ENCODE measurements around the gene CD4. TPM values are rescaled to one million over a fixed set of nuclear protein-coding genes. Genes with fewer than 3 reads are reported as not detected.

Gene CD4
- total and polyA plus RNA-seq, 2 donors (not counting 1 experiment from before 2014, with no cell fraction given), result 27.2 to 152 TPM

DNA sequence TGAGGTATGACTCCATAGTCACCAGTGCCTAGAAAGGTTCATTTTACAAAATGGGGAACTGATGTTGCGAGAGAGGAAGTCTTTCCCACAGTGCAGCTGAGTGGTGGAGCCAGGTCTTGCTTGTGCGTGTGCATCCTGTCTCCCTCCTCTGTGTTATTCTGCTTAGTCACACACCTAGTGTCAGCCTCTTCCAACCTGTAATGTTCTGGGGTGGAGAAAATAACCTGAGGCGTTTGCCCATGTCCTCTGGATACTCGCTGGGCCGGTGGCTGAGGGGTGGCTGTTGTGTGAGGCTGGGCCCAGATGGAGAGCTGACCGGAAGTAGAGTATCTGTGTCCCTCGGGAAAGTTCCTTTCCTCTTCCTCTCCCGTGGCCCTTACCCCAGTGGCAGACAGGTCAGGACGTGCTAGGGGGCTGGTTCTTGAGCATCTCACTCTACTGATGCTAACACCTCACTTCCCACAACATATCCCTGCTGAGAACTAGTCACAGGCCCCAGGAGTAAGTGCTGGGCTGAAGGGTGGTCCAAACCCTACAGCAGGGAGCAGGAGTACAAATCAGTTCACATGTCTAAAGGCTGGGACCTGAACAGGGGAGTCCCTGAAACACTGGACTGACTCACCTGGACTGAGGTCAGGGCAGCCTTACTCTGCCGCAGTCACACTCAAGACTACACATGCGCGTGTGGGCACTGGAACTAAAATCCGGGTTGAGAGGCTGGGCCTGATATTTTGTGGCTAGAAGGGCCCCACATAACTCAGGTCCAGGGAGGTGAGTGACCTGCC lies 43.4 kb upstream of the CD4 start:
- Histone ChIP-seq H3K79me2 (ENCODE audit: control insufficient read depth, insufficient read depth, low read length) (peaks cover 8% of the 10 kb centered on the region), H3K27me3 (ENCODE audit: control insufficient read depth, insufficient read depth, low read length) (no peaks in the 10 kb centered on the region), H3K36me3 (ENCODE audit: control insufficient read depth, insufficient read depth, low read length) (peaks cover 28% of the 10 kb centered on the region), H3K4me1 (ENCODE audit: control insufficient read depth, extremely low read depth, insufficient read depth, low read length) (no peaks in the 10 kb centered on the region), H3K27ac (ENCODE audit: insufficient read depth, low read length) (no peak overlapping the region), H3K4me2 (ENCODE audit: extremely low read depth, insufficient read depth, low read length) (no peak overlapping the region), H3K9ac (ENCODE audit: insufficient read depth, low read length) (no peak overlapping the region), H4K20me1 (ENCODE audit: control insufficient read depth, extremely low read depth, insufficient read depth, low read length) (no peaks in the 10 kb centered on the region), H2AFZ (ENCODE audit: low read length) (no peak overlapping the region), H3K9me3 (ENCODE audit: control insufficient read depth, insufficient read depth, low read depth, low read length) (no peaks in the 10 kb centered on the region), H3K4me3 (replicated peaks in 1 of 4; ENCODE audit: control extremely low read depth in 1 of 4, insufficient read depth in 1 of 4, low read depth in 3 of 4, low read length in 4 of 4) (no peak overlapping the region)
- DNase-seq (ENCODE audit: low read depth in 2 of 2), result no peak
- TF ChIP-seq EZH2 (IDR thresholded peaks at IDR 0.05; ENCODE audit: low read length, missing control alignments), result no peak
- TF ChIP-seq, protein P1, sequence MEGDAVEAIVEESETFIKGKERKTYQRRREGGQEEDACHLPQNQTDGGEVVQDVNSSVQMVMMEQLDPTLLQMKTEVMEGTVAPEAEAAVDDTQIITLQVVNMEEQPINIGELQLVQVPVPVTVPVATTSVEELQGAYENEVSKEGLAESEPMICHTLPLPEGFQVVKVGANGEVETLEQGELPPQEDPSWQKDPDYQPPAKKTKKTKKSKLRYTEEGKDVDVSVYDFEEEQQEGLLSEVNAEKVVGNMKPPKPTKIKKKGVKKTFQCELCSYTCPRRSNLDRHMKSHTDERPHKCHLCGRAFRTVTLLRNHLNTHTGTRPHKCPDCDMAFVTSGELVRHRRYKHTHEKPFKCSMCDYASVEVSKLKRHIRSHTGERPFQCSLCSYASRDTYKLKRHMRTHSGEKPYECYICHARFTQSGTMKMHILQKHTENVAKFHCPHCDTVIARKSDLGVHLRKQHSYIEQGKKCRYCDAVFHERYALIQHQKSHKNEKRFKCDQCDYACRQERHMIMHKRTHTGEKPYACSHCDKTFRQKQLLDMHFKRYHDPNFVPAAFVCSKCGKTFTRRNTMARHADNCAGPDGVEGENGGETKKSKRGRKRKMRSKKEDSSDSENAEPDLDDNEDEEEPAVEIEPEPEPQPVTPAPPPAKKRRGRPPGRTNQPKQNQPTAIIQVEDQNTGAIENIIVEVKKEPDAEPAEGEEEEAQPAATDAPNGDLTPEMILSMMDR (conservative IDR thresholded peaks at IDR 0.05 in 1 of 2, IDR thresholded peaks at IDR 0.05 in 1 of 2; ENCODE audit: low read depth in 1 of 2, low read length in 2 of 2), result no peak

DNA sequence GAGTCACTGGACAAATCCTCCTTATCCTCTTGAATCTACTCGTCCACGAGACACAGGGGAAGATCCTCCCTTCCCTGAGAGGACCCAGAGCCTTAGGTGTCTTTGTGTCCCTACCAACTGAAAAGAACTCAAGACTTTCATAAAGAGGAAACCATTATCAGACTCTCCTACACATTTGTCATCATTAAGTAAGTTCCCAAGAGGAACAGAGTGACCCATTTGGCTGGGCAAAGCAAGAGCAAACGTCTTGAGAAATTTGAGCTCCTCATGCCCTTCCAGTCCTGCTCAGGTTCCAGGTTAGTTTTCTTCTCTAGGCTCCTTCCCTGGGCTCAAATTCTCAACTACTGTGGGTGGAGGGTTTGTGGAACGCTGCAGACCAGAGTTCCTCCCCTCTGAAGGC lies 42.1 kb upstream of the CD4 start:
- Histone ChIP-seq H3K27ac (ENCODE audit: insufficient read depth, low read length) (no peak overlapping the region), H3K9ac (ENCODE audit: insufficient read depth, low read length) (no peak overlapping the region), H2AFZ (ENCODE audit: low read length) (no peak overlapping the region), H3K4me2 (ENCODE audit: extremely low read depth, insufficient read depth, low read length) (no peak overlapping the region), H3K79me2 (ENCODE audit: control insufficient read depth, insufficient read depth, low read length) (peaks cover 21% of the 10 kb centered on the region), H3K4me3 (replicated peaks in 1 of 4; ENCODE audit: control extremely low read depth in 1 of 4, insufficient read depth in 1 of 4, low read depth in 3 of 4, low read length in 4 of 4) (no peak overlapping the region), H3K4me1 (ENCODE audit: control insufficient read depth, extremely low read depth, insufficient read depth, low read length) (peaks cover 7% of the 10 kb centered on the region), H3K36me3 (ENCODE audit: control insufficient read depth, insufficient read depth, low read length) (peaks cover 33% of the 10 kb centered on the region), H3K27me3 (ENCODE audit: control insufficient read depth, insufficient read depth, low read length) (no peaks in the 10 kb centered on the region), H4K20me1 (ENCODE audit: control insufficient read depth, extremely low read depth, insufficient read depth, low read length) (no peaks in the 10 kb centered on the region), H3K9me3 (ENCODE audit: control insufficient read depth, insufficient read depth, low read depth, low read length) (no peaks in the 10 kb centered on the region)
- DNase-seq (ENCODE audit: low read depth in 2 of 2), result no peak
- TF ChIP-seq, protein P1 (conservative IDR thresholded peaks at IDR 0.05 in 1 of 2, IDR thresholded peaks at IDR 0.05 in 1 of 2; ENCODE audit: low read depth in 1 of 2, low read length in 2 of 2), result no peak
- no peak for TF ChIP-seq EZH2 (IDR thresholded peaks at IDR 0.05; ENCODE audit: low read length, missing control alignments)

DNA sequence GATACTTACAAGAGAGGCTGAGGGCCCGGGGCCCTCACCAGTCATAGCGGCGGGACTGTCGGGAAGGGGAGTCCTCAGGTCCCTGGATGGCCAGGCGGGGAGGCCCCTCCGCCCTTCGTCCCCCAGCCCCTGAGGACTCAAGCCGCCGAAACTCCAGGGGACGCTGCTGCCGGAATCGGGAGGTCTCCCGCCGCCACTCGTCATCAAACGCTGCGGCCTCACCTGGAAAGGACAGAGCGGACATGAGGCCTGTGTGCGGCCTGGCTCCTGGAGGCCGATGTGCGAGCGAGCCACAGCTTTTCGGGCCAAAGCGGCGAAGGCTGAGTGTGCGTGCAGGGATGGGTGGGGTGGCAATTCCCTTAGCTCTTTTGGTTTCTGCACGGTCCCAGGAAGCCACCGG lies 40.6 kb upstream of the CD4 start:
- H3K79me2 ChIP-seq (ENCODE audit: control insufficient read depth, insufficient read depth, low read length), result peaks cover 26% of the 10 kb centered on the region
- no peaks in the 10 kb centered on the region for H4K20me1 ChIP-seq (ENCODE audit: control insufficient read depth, extremely low read depth, insufficient read depth, low read length)
- H3K27me3 ChIP-seq (ENCODE audit: control insufficient read depth, insufficient read depth, low read length), result no peaks in the 10 kb centered on the region
- no peak overlapping the region for H3K4me2 ChIP-seq (ENCODE audit: extremely low read depth, insufficient read depth, low read length)
- TF ChIP-seq, protein P1 (conservative IDR thresholded peaks at IDR 0.05 in 1 of 2, IDR thresholded peaks at IDR 0.05 in 1 of 2; ENCODE audit: low read depth in 1 of 2, low read length in 2 of 2), result no peak
- TF ChIP-seq EZH2 (IDR thresholded peaks at IDR 0.05; ENCODE audit: low read length, missing control alignments), result no peak
- no peak overlapping the region for H3K27ac ChIP-seq (ENCODE audit: insufficient read depth, low read length)
- H3K9ac ChIP-seq (ENCODE audit: insufficient read depth, low read length), result no peak overlapping the region
- no peak for DNase-seq (ENCODE audit: low read depth in 2 of 2)
- no peaks in the 10 kb centered on the region for H3K9me3 ChIP-seq (ENCODE audit: control insufficient read depth, insufficient read depth, low read depth, low read length)
- H2AFZ ChIP-seq (ENCODE audit: low read length), result no peak overlapping the region
- H3K4me1 ChIP-seq (ENCODE audit: control insufficient read depth, extremely low read depth, insufficient read depth, low read length), result peaks cover 8% of the 10 kb centered on the region
- no peak overlapping the region for H3K4me3 ChIP-seq (replicated peaks in 1 of 4; ENCODE audit: control extremely low read depth in 1 of 4, insufficient read depth in 1 of 4, low read depth in 3 of 4, low read length in 4 of 4)
- H3K36me3 ChIP-seq (ENCODE audit: control insufficient read depth, insufficient read depth, low read length), result peaks cover 33% of the 10 kb centered on the region

Data from fibroblast of lung (primary cell).